Fibroblast of the conjunctiva (primary cell): Measurements from ENCODE around the gene APLF.
"Not testable (repeated sequence)": the region's sequence is repeated elsewhere in the genome, so short reads cannot be mapped to it uniquely, and the experiment has no call there.

Experiments
- DNase-seq: peaks from one replicate; pipeline ENCODE4 v3.0.0-alpha.2; 2010; ENCODE audit warnings: low read depth

APLF gene

GRCh38 chr2:68588589-68588988 lies 121.2 kb downstream of the APLF start:
- DNase-seq, result no peak

DNA sequence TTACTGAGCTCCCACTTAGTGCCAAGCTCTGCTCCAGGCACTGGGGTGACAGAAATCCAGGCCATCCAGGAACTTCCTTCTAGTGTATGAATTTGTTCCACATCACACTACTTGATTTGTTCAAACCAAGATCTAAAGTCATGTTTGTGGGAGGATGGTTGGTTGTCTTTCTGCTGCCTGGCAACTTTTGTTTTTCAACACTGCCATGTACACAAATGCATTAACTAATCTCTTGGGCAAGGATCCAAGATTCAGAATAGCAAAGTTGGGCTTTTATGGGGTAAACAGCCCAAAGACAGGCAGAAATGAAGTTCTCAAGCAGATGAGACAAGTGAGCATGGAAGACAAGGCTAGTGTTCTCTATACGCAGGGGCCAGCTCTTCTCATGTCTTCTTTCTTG lies 122.6 kb downstream of the APLF start:
- DNase-seq, result no peak

DNA sequence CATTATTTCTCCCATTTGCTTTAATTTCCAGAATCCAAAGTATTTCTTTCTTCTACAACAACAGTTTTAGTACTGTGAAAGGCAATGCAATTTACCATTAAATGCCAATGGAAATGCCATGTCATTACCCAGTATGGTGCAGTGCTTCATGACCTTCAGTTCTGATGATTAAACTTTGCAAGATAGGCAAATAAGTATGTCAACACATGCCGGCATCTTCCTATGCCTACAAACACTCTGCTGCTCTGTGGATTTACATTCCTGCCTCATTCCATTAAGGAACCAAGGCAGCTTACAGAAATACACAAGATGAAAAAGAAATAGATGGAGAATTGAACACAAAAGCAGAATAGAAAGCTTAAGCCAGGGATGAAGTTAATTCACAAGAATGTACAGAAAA lies 123.3 kb downstream of the APLF start:
- DNase-seq, result no peak

- no peak for DNase-seq
Measured at GRCh38 chr2:68591225-68591624, 123.8 kb downstream of the APLF start.

- DNase-seq, result no peak
Measured at GRCh38 chr2:68594041-68594440, 126.7 kb downstream of the APLF start.

DNA sequence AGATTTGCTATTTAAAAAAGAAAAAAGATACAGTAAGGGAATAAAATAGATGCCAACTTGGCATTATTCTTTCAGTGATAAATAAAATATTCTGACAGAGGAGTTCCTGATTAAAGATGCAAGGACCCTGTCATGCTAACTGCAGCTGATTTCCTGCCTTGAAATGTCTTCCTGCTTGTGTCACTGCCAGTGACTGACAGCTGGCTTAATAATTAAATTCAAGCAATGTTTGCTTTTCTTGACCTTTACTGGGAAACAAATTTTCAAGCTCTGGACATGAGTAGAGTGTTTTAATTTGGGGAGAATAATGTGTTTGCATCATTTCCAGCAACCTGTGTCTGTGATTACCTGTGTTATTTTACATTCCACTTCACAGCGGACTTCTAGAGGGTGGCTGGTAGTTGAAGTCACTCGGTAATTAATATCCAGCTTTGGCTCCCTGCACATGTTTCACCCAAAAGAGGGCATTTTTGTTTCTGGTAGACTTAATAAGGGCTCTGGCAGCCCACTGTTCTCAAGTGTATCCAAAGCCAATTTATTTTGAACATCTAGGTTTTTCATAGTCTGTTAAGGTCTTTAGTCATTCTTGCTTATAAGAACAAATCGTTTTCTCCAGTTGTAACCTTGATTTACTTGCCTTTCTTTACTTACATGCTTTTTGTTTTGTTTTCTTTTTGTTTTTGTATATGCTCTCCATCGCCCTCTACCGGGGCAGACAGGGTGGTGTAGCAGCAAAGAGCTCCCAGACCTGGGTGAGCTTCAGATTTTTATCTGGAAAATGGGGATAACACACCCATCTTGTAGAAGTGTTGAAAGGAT lies 127.5 kb downstream of the APLF start:
- peak; percentile 22 for DNase-seq

DNA sequence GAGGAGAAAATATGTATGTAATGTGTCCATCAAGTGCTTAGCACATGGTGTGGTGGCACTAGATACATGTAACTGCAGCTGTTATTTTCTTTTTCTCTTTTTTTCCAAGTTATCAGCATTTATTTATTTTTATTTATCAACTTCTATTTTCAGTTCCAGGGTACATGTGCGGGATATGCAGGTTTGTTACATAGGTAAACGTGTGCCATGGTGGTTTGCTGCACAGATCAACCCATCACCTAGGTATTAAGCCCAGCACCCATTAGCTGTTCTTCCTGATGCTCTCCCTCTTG lies 128.1 kb downstream of the APLF start:
- not testable (repeated sequence) for DNase-seq

DNA sequence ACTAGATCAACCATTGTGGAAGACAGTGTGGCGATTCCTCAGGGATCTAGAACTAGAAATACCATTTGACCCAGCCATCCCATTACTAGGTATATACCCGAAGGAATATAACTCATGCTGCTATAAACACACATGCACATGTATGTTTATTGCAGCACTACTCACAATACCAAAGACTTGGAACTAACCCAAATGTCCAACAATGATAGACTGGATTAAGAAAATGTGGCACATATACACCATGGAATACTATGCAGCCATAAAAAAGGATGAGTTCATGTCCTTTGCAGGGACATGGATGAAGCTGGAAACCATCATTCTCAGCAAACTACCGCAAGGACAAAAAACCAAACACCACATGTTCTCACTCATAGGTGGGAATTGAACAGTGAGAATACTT lies 133.1 kb downstream of the APLF start:
- not testable (repeated sequence) for DNase-seq

- no peak for DNase-seq
Measured at GRCh38 chr2:68603059-68603458, 135.7 kb downstream of the APLF start.

GRCh38 chr2:68604077-68604476 lies 136.7 kb downstream of the APLF start:
- DNase-seq, result no peak

GRCh38 chr2:68605939-68606338 lies 138.6 kb downstream of the APLF start:
- DNase-seq, result no peak

DNA sequence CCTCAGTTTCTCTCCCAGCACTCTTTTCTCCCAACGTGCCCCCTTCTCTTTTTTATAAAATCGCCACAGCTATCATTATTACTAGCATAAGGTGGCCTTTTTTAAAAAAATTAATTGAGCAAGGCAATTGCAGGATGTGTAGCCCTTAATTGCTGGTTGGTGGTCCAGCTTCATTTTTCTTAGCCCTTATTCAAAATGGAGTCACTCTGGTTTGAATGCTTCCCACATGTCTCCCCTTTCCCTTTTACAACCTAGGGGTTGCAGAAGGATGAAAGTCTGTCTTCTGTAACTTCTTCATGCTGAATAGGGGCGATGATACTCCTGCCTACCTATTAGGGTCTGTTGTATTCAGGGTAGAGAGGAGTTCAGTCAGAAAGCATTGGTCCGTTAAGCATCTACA lies 139.4 kb downstream of the APLF start:
- DNase-seq, result no peak

DNA sequence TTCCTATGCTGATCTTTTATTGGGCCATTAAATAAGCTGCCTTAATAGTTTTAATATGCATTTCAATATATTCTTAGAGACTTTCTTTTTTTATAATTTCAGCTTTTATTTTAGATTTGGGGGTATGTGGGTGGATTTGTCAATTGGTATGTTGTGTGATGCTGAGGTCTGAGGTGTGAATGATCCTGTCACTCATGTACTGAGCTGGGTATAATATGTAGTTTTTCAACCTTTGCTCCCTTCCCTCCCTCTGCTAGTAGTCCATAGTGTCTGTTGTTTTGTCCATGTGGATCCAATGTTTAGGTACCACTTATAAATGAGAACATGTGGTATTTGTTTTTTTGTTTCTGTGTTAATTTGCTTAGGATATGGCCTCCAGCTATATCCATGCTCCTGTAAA lies 140.5 kb downstream of the APLF start:
- DNase-seq, result no peak

DNA sequence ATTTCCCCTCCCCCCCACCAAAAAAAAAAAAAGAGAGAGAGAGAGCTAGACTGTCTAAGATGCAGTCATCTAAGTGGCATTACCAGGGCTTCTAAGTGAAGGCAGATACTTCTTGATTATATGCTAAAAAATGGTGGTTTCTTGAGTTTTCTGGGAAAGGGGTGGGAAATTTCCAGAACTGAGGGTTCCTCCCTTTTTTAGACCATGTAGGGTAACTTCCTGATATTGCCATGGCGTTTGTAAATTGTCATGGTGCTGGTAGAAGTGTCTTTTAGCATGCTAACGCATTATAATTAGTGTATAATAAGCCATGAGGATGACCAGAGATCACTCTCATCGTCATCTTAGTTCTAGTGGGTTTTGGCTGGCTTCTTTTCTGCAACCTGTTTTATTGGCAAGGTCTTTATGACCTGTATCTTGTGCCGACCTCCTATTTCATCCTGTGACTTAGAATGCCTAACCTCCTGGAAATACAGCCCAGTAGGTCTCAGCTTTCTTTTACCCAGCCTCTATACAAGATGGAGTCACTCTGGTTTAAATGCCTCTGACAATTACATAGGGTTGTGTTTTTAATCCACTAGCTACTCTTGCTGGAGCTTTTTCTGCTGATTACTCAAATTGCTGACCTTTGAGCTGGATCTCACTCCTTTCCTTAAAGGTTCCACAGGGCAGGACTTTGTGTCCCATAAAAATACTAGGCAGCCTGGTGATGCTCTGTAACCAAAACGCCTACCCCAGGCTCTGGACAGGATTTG lies 145.6 kb downstream of the APLF start:
- no peak for DNase-seq

GRCh38 chr2:68620772-68621171 lies 153.4 kb downstream of the APLF start:
- no peak for DNase-seq

- no peak for DNase-seq
Measured at GRCh38 chr2:68623820-68624219, 156.4 kb downstream of the APLF start.

DNA sequence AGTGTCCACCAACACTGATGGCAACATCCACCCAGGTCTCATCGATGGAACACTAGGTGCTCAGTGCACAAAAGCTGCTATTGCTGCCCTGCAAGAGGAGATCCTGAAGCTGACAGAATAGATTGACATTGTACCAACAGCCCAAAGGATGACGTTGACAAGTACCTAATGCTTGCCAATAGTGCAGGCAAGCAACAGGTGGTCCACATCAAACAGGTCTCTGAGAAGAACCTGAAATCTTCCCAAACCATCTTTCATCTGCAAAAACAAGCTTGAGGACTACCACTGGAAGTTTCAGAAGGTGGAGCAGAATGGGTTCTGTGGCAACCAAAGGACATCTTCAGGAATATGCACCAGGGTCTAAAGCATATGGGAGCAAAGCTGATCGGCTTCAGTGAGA lies 160.2 kb downstream of the APLF start:
- DNase-seq, result no peak
